Fibroblast of lung (primary cell): ENCODE data around the gene CARS1.

Experiments
- CTCF ChIP-seq, 2 donors: IDR thresholded peaks in 1 of 2; conservative IDR thresholded peaks in 1 of 2; 1 replicate in 1 of 2; 2 replicates in 1 of 2; pipeline ENCODE4 v1.5.1; 2011 to 2012; ENCODE audit warnings: low read length in 2 of 2, control low read depth in 1 of 2, inconsistent platforms in 1 of 2, low read depth in 1 of 2, mild to moderate bottlenecking in 1 of 2
- EZH2 ChIP-seq: IDR thresholded peaks from 2 replicates; pipeline ENCODE4 v1.5.1; 2012; ENCODE audit warnings: low read length, control low read depth, mild to moderate bottlenecking; ENCODE audit errors: missing control alignments

DNA sequence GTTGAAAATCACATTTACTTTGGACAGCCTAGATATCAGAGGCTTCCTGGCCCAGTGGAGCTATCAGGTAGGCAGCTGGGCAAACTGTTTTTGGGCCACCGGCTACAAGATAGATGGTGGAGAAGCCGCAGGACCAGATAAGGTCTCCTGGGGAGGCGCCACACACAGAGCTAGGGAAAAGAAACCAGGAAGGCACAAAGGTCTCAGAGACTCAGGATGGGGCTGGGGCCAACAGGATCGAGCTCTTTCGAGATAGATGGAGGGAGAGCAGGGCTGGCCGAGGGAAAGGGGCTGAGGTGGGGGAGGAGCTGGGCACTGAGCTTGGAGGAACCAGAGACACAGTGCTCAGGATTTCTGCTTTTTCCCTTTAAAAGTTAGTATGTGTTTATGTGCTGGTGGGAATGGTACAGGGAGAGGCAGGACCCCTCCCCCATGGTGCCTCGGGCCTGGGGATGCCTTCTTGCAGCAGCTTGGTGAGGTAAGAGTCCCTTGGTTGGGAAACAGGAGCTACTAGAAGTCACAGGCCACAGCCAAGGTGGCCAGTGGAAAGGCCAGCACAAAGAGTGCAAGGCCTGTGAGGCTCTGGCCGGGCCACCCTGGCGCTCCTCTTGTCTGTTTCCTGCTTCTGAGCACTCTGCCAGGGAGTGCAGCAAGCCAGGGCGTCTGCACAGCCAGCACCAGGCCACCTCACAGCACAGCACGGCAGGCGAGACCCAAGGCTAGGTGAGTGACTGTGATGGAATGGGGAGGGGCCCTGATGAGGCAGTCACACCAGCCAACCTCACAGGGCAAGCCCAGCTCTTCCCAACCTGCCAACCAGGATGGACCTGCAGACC, 53.6 kb downstream of the CARS1 start:
- TF ChIP-seq CTCF (conservative IDR thresholded peaks at IDR 0.05 in 1 of 2, IDR thresholded peaks at IDR 0.05 in 1 of 2; ENCODE audit: low read depth in 1 of 2, low read length in 2 of 2) (no peak), EZH2 (no peak)
